ENCODE measurements around the gene PHKB. TPM values are rescaled to one million over a fixed set of nuclear protein-coding genes. Genes with fewer than 3 reads are reported as not detected.
"Not testable (repeated sequence)": the region's sequence is repeated elsewhere in the genome, so short reads cannot be mapped to it uniquely, and the experiment has no call there.

Gene PHKB
- total and polyA plus RNA-seq, 2 donors (not counting 1 experiment from before 2014, with no cell fraction given), result 50.4 to 223 TPM

- peaks cover 0 to 4% (median 2%) of the 10 kb centered on the region in 3 donors for H3K9me3 ChIP-seq (ENCODE audit: control extremely low read depth in 1 of 3, control insufficient read depth in 2 of 3, insufficient read depth in 1 of 3, low read length in 2 of 3)
- Mint-ChIP-seq H3K27ac (no peak overlapping the region), H3K4me1 (no peaks in the 10 kb centered on the region), H3K27me3 (no peaks in the 10 kb centered on the region), H3K4me3 (no peak overlapping the region), H3K9me3 (ENCODE audit: insufficient read depth) (peaks cover 4% of the 10 kb centered on the region)
- H3K4me3 ChIP-seq (ENCODE audit: control extremely low read depth in 1 of 5, extremely low read depth in 1 of 5, insufficient read depth in 1 of 5, low read depth in 2 of 5, low read length in 4 of 5), result no peak overlapping the region
- ChIA-PET CTCF (no interaction called here), POLR2A (no interaction called here)
- H3K36me3 ChIP-seq (replicated peaks in 1 of 2; ENCODE audit: control extremely low read depth in 1 of 2, control insufficient read depth in 1 of 2, extremely low read depth in 1 of 2, insufficient read depth in 2 of 2, low read length in 1 of 2), result peaks cover 1 to 38% of the 10 kb centered on the region in 2 experiments
- no peaks in the 10 kb centered on the region for H3K27me3 ChIP-seq (replicated peaks in 1 of 4; ENCODE audit: control extremely low read depth in 1 of 4, control insufficient read depth in 3 of 4, insufficient read depth in 4 of 4, low read length in 3 of 4)
- H2AFZ ChIP-seq (ENCODE audit: insufficient read depth, low read depth, low read length, poor library complexity, severe bottlenecking), result no peak overlapping the region
- no peak overlapping the region for H3K9ac ChIP-seq (ENCODE audit: low read length)
- intact Hi-C loops (cut with micrococcal nuclease), result no loop called here
- WGBS (ENCODE audit: insufficient coverage), result no CpG with 5 or more reads among the region's 4 CpGs
- ATAC-seq (ENCODE audit: low read depth) (no peak), DNase-seq (no peak)
- no peaks in the 10 kb centered on the region for H3K4me1 ChIP-seq (ENCODE audit: control insufficient read depth in 2 of 2, insufficient read depth in 2 of 2, low read length in 2 of 2)
- H3K27ac ChIP-seq (ENCODE audit: low read length in 2 of 2), result no peak overlapping the region
- H4K20me1 ChIP-seq (ENCODE audit: control insufficient read depth, insufficient read depth, low read length, poor library complexity, severe bottlenecking), result no peaks in the 10 kb centered on the region
- no peak for TF ChIP-seq EZH2 (IDR thresholded peaks at IDR 0.05; ENCODE audit: borderline replicate concordance, insufficient read depth, low read depth, low read length, poor library complexity, severe bottlenecking)
- TF ChIP-seq, protein P1, sequence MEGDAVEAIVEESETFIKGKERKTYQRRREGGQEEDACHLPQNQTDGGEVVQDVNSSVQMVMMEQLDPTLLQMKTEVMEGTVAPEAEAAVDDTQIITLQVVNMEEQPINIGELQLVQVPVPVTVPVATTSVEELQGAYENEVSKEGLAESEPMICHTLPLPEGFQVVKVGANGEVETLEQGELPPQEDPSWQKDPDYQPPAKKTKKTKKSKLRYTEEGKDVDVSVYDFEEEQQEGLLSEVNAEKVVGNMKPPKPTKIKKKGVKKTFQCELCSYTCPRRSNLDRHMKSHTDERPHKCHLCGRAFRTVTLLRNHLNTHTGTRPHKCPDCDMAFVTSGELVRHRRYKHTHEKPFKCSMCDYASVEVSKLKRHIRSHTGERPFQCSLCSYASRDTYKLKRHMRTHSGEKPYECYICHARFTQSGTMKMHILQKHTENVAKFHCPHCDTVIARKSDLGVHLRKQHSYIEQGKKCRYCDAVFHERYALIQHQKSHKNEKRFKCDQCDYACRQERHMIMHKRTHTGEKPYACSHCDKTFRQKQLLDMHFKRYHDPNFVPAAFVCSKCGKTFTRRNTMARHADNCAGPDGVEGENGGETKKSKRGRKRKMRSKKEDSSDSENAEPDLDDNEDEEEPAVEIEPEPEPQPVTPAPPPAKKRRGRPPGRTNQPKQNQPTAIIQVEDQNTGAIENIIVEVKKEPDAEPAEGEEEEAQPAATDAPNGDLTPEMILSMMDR (IDR thresholded peaks at IDR 0.05), result no peak
- no peak overlapping the region for H3K4me2 ChIP-seq (replicated peaks; ENCODE audit: low read depth, low read length, poor library complexity, severe bottlenecking)
- no peaks in the 10 kb centered on the region for H3K79me2 ChIP-seq (ENCODE audit: control insufficient read depth, insufficient read depth, low read length)
These were observed 215.6 kb downstream of the PHKB start for GRCh38 chr16:47676635-47677177.

GRCh38 chr16:47681571-47681970 lies 220.4 kb downstream of the PHKB start:
- H3K4me3 Mint-ChIP-seq; DNase-seq; H3K27ac Mint-ChIP-seq; H3K4me1 Mint-ChIP-seq; H3K79me2 ChIP-seq (ENCODE audit: control insufficient read depth, insufficient read depth, low read length); H3K4me2 ChIP-seq (replicated peaks; ENCODE audit: low read depth, low read length, poor library complexity, severe bottlenecking); H3K27me3 Mint-ChIP-seq; H3K9me3 Mint-ChIP-seq (ENCODE audit: insufficient read depth); H3K27ac ChIP-seq (ENCODE audit: low read length in 2 of 2); ATAC-seq (ENCODE audit: low read depth); CTCF ChIA-PET; H3K9me3 ChIP-seq (ENCODE audit: control extremely low read depth in 1 of 3, control insufficient read depth in 2 of 3, insufficient read depth in 1 of 3, low read length in 2 of 3); H2AFZ ChIP-seq (ENCODE audit: insufficient read depth, low read depth, low read length, poor library complexity, severe bottlenecking); H4K20me1 ChIP-seq (ENCODE audit: control insufficient read depth, insufficient read depth, low read length, poor library complexity, severe bottlenecking); H3K4me3 ChIP-seq (ENCODE audit: control extremely low read depth in 1 of 5, extremely low read depth in 1 of 5, insufficient read depth in 1 of 5, low read depth in 2 of 5, low read length in 4 of 5); H3K9ac ChIP-seq (ENCODE audit: low read length); POLR2A ChIA-PET; H3K27me3 ChIP-seq (replicated peaks in 1 of 4; ENCODE audit: control extremely low read depth in 1 of 4, control insufficient read depth in 3 of 4, insufficient read depth in 4 of 4, low read length in 3 of 4); intact Hi-C loops (cut with micrococcal nuclease); H3K4me1 ChIP-seq (ENCODE audit: control insufficient read depth in 2 of 2, insufficient read depth in 2 of 2, low read length in 2 of 2): not testable (repeated sequence)
- no CpG with 5 or more reads among the region's 3 CpGs for WGBS (ENCODE audit: insufficient coverage)
- H3K36me3 ChIP-seq (replicated peaks in 1 of 2; ENCODE audit: control extremely low read depth in 1 of 2, control insufficient read depth in 1 of 2, extremely low read depth in 1 of 2, insufficient read depth in 2 of 2, low read length in 1 of 2), result peaks cover 5 to 17% of the 10 kb centered on the region in 2 experiments

All from B cell (primary cell).